GM04504 (cell line): Measurements from ENCODE around the gene ADARB1.

Experiments used
- DNase-seq: peaks from one replicate; pipeline ENCODE4 v3.0.0-alpha.2; 2012; ENCODE audit warnings: low read depth

ADARB1 gene

DNA sequence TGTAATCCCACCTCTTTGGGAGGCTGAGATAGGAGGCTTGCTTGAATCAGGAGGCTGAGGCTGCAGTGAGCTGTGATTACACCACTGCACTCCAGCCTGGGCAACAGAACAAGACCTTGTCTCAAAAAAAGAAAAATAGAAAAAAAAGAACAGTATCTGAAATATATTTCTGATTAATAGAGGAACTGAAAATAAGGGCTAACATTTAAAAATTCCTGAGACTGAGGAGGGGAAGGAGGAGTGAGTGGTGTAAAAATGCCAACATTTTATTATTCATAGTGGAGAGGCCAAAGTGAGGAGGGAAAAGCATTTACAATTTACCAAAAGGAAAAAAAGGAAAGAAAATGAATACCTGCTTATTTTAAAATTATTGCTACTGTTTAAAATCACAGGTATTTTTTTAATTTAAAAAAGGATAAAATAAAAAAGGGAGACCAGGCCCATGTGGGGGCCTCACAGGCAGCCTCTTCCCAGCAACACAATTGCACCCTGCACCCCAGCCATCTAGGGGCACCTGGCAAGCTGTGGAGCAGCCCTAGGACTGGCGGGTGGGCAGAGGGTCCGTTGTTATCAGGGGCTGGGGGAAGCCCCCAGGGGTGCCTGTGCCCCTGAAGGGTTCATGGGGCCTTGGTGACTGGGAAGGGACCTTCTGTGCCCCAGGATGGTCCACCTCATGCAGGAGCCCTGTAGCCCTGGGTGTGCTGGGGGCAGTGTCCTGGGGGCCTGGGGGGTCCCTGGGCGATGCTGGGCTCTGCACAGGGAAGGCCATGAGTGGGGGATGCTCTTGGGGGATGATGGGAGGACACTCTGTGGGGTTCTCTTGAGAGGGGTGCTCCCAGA lies 34.8 kb upstream of the ADARB1 start:
- DNase-seq = no peak

GRCh38 chr21:45040157-45040711 lies 34.1 kb upstream of the ADARB1 start:
- DNase-seq = no peak

GRCh38 chr21:45040739-45041138 lies 33.6 kb upstream of the ADARB1 start:
- no peak for DNase-seq

GRCh38 chr21:45041351-45041805 lies 33.0 kb upstream of the ADARB1 start:
- DNase-seq = peak; percentile 73

DNA sequence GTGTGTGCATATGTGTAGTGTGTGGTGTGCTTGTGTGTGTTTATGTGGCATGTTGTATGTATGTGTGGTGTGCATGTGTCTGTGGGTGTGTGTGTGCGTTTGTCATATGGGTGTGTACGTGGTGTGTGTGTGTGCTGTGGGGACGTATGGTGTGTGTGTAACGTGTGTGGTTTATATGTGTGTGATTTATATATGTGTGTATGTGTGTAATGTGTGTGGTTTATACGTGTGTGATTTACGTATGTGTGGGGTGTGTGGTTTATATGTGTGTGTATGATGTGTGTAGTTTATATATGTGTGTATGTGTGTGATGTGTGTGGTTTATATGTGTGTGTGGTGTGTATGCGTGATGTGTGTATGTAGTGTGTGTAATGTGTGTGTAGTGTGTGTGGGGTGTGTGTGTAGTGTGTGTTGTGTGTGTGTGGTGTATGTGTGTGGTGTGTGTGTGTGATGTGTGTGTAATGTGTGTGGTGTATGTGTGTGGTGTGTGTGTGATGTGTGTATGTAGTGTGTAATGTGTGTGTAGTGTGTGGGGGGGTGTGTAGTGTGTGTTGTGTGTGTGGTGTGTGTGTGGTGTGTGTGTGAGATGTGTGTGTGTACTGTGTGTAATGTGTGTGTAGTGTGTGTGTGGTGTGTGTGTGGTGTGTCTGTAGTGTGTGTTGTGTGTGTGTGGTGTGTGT lies 32.3 kb upstream of the ADARB1 start:
- DNase-seq = no peak

DNA sequence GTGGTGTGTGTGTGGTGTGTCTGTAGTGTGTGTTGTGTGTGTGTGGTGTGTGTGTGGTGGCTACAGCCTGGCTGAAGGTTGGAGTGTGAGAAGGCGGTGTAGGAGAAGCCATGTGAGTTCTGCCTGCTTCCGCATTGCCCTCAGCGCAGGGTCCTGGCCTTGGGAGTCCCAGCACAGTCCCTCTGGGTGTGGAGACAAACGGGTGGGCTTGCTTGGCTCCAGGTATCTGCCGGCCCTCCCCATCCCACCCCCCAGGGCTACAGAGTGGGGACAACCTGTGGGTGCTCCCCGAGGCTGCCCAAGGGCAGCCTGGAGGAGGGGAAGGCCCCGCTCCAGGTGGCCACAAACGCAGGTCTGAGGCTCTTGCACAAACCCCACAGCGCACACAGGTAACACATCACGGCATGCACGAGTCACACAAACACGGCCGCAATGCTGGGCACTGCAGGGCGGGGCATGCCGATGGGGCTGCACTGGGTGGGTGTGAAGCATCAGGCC lies 31.7 kb upstream of the ADARB1 start:
- DNase-seq = no peak

DNA sequence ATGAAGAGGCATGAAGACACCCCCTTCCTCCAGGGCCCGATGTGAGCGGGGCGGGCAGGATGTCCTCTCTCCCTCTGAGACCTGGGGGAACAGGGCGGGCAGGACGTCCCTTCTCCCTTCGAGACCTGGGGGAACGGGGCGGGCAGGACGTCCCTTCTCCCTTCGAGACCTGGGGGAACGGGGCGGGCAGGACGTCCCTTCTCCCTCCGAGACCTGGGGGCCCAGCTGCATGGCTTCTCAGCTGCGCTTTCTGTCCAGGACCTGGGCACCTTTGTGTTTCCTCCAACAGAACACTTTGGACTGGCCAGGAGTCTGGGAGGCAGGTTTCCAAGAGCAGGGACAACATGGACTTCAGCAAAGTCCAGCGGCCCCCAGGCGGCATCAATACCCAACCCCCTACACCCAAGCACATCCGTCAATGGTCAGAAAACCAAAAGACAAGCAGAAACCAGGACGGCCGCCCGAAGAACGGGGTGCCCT lies 30.8 kb upstream of the ADARB1 start:
- DNase-seq = no peak

- no peak for DNase-seq
These were observed 28.9 kb upstream of the ADARB1 start for GRCh38 chr21:45045481-45045880.

DNA sequence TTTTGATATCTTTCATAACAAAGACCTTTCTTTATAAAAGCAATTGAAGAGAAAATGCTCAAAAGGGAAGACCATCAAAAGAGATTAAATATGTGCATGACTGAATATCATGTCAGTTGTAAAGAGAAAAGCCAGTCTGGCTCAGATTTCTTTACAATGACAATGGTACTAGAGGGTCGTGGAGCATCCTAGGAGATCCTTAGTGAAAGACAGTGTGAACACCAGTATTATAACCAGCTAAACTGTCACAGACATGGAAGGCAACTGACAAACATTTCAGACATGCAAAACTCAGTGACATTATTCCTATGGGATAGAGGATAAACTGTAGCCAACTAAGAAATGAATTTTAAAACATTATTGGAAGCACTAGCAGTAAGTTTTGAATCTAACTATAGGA lies 27.1 kb upstream of the ADARB1 start:
- DNase-seq = no peak

- no peak for DNase-seq
These were observed 26.2 kb upstream of the ADARB1 start for GRCh38 chr21:45048026-45048698.

- no peak for DNase-seq
These were observed 25.4 kb upstream of the ADARB1 start for GRCh38 chr21:45048968-45049367.

DNA sequence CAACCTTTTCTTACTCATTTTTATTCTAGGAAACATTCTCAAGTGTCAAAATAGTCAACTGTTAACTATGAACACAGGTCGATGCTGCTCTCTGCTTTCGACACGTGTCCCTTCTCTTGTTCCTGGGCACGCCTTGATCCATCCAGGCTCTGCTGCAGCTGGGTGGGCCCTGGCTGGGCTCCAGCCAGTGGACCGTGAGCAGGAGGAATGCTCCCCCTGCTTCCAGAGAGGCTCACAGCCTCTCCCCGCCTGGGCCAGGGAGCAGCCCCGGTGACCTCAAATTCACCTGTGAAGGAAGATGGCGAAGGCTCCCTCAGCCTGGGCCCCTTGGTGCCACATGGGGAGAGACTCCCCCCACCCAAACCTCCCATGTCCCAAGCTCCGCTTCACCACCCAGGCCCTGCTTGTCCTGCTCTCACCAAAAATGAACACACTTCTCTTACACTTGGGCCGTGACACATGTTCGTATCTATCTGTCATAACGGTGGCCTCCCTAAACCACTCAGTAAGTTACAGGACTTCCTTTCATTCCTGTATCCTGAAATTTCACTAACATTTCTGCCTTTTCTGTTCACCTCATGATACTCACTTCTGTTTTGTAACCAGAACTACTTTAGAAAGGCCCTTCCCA lies 24.6 kb upstream of the ADARB1 start:
- no peak for DNase-seq

DNA sequence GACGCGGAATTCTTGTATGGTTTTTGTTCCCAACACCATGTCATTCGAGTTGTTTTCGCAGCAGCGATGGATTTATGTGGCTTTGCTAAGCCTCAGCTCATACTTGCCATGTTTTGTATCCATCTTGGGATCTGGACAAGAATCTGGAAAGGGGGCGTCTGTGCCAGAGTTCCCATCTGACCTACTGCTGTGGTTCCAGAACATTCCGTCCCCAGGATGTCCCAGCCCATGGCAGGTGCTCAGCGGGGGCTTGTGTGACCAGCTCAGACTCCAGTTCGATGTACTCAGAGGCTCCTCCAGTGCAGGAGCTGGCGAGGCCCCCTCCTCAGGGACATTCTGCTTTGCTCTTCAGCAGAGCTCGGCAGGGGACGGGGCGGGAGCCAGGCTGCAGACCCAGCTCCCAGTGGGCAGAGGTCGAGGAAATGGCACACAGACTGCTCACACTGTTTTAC lies 24.0 kb upstream of the ADARB1 start:
- no peak for DNase-seq

DNA sequence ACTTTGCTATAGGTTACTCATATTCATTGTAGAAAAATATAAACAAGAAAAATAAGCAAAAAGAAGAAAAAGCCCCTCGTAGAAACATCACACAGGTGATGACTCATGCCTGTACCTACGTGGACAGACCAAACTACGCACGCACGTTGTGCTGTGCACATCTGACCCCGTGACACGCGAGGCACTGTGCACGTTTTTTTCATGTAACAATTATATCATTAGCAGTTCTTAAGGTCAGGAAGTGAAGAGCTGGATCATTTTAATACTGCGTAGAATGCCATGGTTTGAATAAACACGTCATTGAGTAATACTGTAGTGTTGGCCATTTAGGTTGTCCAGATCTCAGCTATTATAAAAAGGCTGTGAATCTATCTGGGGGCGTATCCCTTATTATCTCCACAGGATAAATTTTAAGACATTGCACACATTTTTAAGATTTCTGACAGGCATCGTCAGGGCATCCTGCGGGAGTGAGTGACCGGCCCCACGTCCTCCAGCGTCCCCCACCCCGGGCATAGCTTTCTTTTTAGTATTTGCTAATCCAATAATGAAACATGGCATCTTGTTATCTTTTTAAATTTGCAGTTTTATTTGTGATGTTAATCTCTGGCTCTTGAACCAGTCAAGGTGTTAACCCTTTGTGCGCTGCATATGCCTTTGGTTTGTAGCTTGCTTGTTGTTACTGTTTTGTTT lies 23.4 kb upstream of the ADARB1 start:
- no peak for DNase-seq

- DNase-seq = no peak
These were observed 22.6 kb upstream of the ADARB1 start for GRCh38 chr21:45051580-45052434.

DNA sequence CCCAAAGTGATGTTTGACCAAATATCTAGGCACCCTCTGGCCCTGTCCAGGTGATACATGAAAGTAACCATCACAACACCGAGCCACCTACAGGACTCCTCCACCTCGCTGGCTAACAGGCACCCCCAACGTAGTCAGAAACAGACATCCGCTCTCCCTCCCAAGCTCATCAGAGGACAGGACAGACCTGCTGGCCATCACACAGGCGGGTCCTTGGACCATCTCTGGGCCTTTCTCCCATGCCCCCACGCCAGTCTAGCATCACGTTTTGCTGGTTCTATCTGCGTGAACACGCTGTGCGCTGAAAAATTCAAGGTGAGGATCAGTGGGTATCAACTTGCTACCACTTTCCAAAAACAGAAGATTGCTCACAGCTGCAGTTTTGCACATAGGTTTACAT lies 21.4 kb upstream of the ADARB1 start:
- no peak for DNase-seq

DNA sequence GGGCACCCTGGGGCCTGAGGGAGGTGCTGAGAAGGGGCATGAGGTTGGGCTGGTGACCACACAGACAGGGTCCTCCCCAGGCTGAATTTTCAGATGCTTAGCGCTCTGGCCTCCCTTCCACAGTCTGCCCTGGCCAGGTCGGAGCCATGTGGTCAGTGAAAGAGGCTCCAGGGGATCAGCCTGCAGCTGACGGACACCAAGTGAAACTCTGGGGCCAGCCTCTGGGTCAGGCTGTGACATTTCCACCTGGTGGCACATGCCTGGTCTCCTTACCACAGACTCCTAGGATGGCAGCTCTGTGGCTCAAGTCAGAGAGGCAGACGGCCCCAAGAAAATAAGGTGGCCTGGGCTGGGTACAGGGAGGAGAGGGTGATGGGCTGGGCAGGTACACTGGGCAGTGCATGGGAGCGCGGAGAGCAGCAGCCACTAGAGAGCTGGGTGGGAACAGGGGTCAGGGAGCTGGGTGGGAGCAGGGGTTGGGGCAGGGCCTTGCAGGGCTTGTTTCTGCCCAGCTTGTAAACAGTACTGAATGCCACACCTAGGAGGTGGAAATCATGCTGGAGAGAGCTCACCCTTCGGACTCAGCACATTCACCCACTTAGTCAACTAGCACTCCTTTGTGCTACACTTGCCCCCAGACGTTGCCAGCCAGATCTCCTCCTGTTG lies 20.7 kb upstream of the ADARB1 start:
- DNase-seq = no peak

DNA sequence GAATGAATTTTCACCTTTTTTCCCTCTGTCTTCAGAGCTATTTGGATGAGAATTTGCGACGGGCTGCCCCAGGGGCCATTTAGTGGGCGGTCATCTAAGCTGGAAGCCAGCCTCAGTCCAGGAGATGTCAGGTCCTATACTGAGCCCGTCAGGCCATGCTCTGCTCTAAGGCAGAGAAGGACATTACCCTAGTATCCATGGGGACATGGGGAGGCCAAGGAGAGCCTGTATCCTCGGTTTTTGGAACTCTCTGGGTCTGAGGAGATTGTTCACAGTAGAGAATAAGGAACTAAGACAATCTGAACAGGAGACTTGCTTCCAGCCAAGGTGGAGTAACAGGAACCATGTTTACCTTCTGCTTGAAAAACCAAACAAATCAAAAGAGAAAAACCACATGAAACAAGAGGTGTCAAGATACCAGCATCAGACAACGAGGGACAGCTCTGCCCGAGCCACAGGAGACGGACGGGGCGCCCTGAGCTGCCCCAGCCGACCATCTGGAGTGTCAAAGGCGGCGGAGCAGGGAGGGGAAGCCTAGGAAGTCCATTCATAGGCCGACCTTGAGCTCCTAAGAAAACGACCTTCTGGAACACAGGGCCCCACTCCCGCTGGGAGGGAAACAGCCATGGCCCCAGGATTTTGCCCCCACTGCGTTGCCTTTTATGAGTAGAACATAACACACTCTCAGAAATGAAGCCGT lies 20.0 kb upstream of the ADARB1 start:
- DNase-seq = no peak
